ENCODE measurements around the gene CCL4.
A peak's percentile ranks its signal among the peaks of the same experiment; 100 is the strongest.

Gene CCL4

DNA sequence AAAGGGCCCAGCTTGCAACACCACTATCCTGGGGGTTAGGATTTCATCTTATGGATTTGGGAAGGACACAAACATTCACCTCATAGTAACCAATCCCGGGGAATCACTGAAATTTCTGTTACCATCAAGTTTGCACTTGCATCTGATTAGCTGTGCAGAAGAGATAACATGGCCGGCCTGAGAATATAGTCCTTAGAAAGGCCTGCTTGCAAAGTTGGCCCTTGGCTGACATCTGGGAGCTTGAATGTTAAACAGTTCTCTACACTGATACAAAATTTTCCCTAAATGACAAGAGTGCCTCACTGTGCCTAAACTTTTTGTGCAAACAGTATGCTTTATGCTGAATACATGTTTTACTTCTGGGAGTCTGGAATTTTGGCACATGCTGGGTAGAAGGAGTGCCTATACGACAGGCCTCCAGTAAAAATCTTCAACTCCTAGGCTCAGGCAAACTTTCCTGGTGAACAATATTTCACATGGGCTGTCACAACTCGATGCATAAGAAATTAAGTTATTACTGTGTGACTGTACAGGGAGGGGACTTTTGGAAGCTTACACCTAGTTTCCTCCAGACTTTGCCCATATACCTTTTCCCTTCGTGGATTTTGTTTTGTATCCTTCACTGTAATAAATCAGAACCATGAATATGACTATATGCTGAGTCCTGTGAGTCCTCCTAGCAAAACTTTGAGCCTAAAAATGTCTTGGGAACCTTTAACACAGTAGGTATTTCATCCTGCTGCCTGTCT is 41.5 kb downstream of the CCL4 start:
- no peak for DNase-seq (ENCODE audit: low read depth)

DNA sequence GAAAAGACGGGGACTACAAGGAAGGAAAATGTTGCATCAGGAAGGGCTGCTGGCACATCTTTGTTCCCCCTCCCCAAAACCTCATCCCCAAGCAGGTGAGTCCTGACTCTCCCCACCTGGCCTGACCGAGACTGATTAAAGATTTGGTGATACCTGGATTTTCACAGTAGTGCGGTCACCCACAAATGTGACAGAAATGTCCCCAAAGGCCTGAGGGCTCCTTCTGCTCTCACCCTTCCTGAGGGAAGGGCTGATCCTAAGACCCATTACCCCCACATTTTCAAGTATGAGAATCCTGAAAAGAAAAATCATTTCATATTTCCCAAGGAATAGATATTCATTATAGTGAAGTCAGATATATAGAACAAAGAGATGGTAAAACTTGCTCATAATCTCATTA is 44.0 kb downstream of the CCL4 start:
- DNase-seq (ENCODE audit: low read depth), result no peak

DNA sequence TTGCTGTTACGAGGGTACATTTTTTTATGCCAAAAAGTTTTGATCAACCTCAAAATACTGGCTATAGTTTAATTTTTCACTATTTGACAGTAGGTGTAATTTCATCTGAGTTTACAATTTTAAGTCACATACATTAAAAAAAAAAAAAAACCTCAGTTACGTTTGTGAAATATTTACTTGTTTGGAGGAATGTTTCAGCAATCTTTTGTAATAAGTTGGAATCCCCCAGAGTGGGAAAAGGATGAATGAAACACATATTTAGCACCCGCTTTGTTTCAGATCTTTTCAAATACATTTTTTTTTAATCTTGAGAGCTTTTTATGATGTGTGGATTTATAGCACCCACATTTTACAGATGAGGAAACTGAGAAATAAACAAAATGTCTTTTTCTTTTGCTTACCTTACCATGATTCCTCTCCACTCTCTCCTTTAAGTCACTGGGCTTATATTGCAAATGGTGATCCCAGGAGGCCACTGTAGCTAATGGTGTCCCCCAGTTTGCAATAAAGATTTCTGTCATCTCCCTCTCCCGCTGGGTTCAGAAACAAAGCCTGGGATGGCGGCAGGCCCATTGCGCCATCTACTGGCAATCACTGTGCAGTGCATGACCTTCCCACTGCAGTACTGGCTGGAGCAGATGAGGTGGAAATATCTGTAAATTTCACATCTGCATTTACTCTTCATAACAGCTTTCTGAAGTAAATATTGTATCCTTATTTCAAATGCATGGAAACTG is 45.1 kb downstream of the CCL4 start:
- DNase-seq (ENCODE audit: low read depth), result peak; percentile 55

DNA sequence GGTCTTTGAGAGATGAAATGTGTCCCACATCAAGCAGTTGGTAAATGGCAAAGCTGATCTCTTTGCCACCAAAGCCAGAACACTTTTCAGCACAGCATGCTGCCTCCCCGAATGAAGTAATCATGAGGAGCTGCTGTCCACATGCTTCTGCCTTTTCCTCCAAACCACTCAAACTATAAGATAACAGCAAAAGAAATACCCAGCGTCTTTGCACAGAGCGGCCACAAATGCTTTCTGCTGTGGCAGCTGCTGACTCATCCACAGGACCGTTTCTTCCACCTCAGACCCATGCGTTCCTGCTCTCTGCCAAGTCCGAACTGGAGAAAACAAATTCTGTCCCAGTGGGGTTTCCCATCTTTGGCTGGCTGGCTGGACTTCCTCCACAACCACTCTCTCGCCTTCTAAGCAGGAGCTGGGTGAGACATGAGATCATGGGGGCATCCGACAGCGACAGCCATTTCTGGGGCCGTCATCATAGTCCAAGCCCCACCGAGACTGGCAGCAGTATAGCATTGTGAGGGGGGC is 45.7 kb downstream of the CCL4 start:
- no peak for DNase-seq (ENCODE audit: low read depth)

DNA sequence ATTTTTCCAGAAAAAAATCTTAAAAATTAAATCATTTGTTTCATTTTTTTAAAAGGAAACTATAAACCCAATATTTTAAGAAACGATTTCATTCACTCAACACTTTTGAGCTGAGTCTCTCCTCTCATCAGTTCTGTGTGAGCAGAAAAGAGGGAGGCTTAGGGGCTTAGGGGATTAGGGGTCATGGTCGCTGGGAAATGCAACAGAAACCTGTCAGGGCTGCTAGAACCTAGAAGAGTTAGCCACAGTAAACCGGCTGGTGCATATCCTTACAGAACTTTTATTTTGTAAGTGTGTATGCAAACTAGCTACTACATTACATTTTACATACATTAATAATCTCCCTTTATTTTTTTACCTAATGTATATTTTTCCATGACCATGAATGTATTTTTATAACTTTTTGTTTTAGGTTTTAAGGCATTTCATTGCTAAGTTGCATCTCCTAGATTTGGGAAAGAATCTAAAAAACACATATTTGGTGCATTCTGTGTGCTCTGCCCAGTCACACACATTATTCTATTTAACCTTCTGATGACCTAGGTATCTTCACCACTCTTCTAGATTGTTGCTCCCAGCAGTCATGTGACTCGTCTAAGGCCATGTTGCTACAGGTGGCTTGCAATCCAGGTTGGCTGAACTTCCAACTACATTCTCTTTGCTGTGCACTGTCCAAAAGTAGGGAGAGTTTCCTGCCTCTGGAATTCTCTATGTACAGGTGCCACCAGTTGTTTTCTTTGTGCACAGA is 48.4 kb downstream of the CCL4 start:
- no peak for DNase-seq (ENCODE audit: low read depth)

DNA sequence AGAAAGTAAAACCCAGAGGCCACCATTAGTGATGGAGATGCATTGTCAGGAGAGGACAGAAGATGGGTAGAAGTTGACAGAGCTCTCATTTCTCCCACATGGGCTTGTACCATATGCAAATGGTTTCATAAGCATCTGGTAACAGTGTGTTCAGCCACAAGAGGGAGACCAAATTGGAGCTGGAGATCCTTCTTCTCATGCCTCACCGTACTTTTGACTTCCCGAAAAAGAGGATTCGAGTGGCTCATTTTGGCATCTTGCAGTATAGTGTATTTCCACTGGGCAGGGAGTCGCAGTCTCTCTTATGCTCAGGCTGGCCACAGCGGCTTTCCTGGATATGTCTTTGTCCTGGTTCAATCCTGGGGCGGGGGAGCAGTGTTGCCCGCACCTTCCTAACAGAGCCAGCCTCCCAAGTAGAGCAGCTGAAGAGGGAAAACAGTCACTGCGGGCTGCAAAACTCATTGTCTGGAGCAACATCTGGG is 49.1 kb downstream of the CCL4 start:
- no peak for DNase-seq (ENCODE audit: low read depth)

DNA sequence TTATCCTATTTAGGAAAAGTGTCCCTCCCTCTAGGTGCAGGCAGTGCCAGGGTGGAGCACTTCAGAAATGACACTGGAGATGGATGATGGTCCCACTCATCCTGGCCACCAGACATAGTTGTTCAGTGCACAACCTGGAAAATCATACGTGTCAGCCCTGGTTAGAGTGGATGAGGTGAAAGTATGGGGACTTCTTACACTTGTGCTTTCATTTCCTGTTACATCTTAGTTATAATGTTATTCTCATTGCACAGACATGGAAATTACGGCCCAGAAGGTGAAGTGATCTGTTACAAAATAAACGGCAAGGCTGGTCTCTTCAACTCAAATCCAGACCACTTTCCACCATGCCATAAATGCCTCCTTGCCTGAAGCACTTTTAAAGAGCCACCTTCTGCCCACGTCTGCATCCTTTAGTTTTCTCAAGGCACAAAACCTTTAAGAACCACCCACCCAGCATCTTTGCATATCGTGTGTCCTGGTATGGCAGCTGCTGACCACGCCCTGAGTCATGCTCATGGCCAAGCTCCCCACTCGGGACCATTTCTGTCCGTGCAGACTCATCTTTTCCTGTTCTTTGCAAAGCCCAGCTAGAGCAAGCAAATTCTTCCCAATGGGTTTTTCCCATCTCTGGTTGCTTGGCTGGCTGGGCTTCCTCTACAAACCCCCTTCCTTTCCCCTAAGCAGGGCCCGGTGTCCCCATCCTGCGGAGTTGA is 50.4 kb downstream of the CCL4 start:
- no peak for DNase-seq (ENCODE audit: low read depth)
